ENCODE results near the gene ADGRG1.
A peak's percentile ranks its signal among the peaks of the same experiment; 100 is the strongest.

Gene ADGRG1

DNA sequence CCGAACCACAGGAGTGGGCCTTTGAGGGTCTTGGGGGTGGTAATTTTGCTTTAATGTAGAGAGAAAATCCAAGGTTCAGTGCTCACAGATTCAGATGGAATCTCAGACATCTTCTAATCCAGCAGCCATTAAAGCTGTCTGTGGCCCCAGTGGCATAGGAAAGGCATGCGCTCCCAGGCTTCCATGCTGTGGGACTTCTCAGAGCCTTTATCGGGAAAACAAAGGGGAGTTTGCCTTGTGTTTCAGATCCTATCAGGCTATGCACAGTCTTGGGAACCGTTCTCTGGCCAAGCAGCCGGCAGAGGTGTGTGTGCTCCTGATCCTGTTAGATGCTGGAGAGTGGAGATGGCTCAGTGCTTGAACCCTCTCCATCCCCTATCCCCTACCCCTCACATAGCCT is 7.8 kb downstream of the ADGRG1 start:
- DNase-seq = no peak

DNA sequence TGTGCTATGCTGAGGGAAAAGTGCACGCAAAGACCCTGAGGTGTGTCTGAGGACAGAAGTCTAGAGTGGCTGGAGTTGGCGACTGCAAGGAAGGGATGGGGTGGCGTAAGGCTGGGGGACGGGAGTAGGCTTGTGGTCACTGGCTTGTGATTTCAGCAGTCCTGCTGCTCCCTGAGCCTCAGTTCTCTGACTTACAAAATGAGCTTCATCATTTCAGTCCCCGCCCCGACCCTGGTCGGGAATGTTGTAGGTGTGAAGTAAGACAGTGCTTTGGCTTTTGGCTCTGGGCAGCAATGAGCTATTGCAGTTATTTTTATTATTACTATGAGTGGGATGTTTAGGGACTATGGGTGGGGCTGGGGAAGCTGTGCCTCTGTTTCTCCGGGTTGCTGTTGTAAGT is 8.6 kb downstream of the ADGRG1 start:
- no peak for DNase-seq

DNA sequence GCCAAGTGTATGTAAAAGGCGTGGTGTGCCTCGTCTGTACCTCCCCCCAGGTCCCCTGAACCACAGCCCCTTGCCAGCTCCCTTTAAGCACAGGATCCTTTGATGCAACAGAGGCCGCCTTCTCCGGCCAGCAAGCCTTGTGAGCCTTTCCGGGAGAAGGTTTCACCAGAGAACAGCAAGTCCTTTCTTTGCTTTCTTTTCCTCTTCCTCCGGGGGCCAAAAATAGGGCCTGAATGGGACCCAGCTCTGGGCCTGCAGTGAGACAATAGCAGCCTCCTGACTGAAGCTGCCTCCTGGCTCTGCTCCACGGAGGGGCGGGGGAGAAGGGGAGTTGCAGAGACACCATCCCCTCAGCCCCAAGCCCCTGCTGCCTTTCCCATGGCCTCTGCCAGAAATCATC is 9.0 kb downstream of the ADGRG1 start:
- peak; percentile 30 for DNase-seq

DNA sequence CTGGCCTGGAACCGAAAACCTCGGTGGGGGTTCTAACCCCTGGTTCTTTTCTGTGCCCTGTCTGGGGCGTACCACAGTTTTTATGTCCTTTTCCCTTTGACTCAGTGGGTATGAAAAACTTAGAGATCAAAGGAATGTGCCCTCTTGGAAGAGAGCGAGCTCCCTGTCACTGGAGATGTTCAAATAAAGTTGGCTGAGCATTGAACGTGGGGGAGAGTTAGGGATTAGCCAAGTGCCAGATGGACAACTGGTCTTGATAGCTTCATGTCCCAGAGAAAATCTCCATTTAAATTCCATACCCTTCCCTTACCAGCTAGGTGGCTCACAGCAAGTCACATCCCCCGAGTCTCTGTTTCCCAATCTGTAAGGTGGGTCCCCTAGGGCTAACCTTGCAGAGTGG is 9.5 kb downstream of the ADGRG1 start:
- peak; percentile 84 for DNase-seq

DNA sequence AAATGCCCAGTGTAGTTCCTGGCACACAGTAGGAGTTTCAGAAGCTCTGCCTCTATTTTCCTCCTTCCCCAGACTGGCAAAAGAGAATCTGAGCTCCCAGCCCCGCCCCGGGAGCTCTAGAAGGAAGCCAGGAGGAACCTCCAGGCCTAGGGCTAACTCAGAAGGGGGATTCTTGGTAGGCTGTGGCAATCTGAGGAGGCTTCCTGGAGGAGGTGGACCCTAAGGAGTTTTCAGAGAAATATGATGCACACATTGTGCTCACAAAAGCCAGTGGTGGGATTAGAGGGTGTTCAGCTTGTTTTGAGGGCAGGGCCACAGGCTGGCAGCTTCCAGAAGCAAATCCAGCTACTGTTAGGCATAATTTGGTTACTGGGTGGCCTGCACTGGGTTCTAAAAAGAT is 10.0 kb downstream of the ADGRG1 start:
- DNase-seq = peak; percentile 36

DNA sequence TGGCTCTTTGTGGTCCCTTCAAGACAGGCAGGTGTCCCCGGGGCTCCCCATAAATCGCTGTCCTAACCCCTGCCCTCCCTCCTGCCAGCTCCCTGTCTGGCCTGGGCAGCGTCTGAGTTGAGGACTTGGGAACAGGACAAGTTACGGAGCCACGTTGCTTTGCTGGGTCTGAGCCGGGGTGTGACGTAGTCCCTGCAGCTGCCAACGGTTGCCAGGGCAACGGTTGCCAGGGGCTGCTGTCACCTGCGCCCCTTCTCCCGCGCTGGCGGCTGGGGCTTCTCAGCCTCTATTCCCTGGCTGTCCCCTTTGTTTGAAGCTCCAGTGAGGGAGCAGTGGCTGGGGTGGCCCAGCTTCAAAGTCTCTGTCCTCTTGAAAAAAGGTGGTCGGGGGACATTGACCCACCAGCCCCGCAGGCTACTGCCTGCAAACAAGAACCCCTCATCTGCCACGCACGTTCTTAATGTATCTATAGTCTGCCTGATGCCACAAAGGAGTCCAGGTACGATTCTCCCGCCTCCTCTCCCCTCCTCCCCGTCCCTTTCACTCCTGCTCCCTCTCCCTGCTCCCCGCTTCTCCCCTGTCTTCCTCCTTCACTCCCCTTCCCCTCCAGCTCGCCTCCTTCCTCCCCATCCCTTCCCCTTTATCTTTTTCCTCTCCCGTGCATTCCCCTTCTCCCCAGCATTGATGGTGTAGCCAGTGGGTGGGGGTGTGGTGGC is 10.9 kb downstream of the ADGRG1 start:
- DNase-seq = peak; percentile 83

DNA sequence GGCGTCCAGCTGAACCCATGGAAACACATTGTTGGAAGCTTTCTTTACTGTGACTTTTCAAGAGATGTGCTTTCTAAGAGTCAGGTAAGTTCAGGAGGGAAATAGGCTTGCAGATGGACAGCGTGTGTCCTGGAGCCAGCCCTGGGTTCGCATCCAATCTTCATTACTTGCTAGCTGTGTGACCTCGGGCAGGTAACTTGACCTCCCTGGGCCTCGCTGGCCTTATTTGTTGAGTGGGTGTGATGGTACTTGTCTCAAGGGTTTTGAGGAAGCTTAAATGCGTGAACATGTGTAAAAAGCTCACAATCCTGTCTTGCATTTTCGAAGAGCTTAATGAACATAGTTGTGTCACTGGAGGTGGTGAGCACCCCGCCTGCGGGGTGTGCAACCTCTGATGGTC is 11.8 kb downstream of the ADGRG1 start:
- no peak for DNase-seq

DNA sequence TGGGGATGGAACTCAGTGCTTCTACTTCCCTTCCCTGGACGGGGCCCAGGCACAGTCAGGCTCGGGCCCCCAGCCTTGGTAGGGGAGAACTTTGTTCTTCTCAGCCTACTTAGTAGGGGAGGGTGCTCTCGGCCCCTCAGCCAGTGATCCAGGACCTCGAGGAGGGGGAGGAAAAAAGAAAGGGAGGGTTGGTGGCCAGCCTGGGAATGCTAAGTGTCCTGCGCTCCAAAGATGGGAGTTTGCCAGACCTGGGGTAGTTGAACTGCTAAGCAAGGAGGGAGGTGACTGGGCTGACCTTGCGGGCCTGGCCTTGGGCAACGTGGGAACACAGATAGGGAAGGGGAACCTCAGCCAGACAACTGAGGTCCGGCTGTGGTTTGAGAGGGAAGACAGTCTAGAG is 12.2 kb downstream of the ADGRG1 start:
- DNase-seq = no peak

DNA sequence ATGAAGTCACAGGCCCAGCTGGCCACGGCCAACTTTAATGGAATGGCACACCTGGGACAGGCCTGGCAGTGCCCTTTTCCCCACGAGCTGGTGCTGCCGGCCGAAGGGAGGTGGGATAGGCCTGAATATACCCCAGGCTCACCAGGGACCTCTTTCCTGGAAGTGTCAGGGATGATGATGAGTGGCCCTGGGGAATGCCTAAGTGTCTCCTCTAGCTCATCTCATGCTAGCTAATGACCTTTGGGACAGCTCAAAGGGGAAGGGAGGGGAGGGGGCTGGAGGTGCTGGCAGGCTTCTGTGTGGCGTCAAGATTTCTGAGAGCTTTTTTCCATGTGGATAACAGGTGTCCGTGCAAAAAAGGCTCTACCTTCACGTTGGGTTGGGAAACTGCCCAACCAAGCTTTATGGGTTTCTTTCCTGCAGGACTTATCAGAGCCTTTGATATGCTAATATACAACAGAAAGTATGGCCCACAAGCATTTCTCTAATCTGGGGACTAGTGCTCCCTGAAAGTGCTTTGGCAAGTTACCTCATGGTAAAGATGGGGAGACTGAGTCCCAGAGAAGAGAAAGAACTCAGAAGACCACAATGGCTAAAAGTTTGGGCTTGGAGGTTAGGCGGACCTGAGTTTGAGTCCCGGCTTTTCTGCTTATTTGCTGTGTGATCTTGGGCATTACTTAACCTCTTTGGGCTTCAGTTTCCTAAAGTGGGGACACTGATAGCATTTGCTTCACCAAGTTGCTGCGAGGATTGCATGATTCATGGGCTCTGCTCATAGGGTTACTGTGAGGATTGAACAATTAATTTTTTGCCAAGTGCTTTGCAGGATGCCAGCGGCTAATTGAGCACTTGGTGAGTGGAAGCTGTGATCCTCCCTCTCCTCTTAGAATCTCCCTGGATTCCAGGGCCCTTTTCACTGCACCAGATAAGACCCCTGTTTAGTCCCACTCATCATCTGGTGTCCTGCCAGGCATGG is 14.0 kb downstream of the ADGRG1 start:
- no peak for DNase-seq

DNA sequence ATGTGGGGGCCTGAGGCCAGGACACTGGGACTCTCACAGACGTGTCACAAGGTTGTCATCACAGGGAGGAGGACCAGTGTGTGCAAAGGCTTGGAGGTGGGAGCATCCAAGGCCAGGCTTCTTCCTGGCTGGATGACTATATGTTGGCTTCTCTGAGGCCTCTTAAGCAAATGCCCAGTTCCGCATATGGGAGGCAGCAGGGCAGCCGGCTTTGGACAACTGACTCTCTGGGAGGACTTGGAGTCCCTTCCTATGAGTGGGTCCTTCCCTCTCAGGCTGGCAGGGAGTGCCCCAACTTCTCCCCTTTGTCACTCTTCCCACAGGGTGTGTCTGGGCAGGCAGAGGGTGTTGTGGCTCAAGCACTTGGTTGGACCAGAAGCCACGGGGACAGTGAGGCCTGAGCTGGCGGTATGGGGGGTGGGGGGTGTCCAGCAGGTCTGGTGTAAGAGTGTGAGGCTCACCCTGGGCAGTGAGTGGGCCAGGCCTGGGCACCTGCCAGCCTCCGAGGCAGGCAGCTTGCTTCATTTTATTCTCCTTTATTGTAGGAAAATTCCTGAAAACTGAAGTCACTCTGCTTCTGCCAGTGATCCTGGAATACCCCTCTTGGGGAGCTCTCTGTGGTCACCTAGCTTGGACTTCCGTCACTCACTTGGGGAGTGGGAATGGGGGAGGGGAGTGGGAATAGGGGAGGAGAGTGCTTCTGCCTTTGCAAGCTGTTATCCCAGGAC is 14.9 kb downstream of the ADGRG1 start:
- DNase-seq = no peak

DNA sequence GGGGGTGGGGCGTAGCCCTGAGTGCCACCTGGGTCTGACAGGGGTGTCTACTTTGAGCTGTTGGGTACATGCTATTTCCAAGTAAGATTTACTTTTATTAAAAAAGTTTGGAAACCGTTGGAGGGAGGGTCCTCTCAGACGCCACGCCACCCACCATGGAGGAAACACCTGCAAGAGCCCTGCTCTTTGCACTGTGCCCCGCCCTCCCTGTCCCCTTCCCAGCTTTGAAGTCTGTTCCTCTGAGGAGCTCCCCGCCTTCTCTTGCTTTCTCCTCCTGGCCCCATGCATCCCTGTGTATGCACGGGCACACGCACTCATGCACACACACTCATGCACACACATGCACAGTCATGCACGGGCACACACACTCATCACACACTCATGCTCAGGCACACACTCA is 15.5 kb downstream of the ADGRG1 start:
- no peak for DNase-seq

DNA sequence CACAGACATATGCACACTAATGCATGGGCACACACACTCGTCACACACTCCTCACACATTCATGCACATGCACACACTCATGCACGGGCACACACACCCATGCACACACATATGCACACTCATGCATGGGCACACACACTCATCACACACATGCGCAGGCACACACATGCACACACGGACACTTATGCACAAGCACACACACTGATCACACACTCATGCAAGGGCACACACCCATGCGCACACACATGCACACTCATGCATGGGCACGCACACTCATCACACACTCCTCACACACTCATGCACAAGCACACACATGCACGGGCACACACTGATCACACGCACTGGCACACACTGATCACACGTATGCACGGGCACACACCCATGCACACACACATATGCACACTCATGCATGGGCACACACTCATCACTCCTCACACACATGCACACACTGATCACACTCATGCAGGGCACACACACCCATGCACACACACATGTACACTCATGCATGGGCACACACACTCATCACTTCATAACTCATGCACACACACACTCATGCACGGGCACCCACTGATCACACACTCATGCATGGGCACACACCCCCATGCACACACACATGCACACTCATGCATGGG is 16.1 kb downstream of the ADGRG1 start:
- DNase-seq = no peak

DNA sequence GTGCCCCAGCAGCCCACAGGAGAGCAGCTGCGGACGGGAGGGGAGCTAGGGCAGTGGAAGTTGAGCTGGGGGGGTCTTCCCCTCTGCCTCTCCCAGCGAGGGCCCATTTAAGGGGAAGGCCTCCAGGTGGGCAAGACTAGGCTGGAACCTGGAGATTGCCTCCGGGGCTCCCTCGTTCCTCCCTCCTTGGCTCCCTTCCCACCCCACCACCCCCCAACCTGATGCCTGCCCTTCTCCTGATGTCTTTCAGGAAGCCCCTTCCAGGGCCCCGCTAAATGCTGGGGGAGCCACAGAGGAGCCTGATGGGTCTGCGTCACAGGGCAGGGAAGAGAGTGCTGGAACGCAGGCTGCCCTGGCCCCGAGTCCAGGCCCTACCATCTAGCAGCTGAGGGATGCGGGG is 16.7 kb downstream of the ADGRG1 start:
- DNase-seq = no peak

DNA sequence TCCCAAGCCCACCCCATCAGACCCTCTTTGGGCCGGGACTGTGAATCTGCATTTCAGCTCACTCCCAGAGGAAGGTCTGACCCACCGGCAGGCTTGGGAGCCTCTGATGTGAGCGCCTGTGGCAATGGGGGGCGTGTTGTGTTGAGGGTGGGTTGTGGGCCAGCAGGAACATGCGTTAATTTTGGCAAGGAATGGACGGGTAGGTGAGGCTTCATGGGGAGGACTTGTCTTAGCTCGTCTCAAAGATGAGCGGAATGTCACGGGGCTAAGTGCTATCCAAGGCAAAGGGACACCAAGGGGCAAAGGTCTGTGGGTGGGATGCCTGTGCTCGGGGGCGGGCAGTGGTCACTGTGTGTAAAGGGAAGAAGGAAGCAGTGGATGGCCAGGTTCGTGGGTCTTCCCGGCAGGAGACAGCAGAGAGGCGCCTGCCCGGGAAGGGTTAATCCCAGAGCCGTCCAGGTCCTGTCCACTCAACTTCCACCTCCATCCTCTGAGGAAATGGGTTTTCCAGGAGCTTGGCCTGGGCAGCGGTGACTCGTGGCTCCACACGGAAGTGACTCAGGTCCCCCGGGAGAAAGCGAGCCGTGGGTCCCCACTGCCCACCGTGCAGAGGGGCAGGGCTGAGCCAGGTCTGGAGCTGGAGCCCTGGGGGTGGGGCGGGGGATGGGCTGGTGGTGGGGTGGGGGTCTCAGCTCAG is 17.4 kb downstream of the ADGRG1 start:
- no peak for DNase-seq

DNA sequence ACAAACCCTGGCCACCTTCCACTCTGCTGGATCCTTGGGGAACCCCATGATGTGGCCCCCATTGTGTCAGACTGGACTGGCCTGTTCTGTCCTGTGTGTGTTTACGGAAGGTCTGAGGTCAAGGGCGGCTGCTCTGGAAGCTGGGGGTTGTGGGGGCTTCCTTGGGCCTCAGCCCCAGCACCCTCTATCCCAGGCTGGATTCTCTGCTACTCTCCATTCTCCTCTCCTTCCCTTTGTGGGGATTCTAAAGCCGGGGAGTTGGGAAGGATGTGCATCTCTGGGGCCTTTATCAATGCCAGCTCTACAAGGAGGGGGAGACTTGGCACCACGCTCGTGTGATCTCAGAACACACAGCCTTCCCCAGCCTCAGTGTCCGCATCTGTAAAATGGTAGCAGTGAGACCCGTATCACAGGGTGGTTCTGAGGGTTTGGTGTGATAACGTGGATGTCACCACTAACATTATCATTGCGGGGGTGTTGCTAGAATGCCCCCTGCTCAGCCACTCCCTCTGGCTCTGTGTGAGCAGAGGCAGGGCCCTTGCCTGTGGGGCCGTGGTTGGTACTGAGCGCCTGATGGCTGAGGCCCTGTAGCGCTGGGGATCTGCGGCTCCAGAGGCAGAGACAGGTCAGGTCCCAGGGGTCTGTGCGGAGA is 18.1 kb downstream of the ADGRG1 start:
- DNase-seq = no peak

DNA sequence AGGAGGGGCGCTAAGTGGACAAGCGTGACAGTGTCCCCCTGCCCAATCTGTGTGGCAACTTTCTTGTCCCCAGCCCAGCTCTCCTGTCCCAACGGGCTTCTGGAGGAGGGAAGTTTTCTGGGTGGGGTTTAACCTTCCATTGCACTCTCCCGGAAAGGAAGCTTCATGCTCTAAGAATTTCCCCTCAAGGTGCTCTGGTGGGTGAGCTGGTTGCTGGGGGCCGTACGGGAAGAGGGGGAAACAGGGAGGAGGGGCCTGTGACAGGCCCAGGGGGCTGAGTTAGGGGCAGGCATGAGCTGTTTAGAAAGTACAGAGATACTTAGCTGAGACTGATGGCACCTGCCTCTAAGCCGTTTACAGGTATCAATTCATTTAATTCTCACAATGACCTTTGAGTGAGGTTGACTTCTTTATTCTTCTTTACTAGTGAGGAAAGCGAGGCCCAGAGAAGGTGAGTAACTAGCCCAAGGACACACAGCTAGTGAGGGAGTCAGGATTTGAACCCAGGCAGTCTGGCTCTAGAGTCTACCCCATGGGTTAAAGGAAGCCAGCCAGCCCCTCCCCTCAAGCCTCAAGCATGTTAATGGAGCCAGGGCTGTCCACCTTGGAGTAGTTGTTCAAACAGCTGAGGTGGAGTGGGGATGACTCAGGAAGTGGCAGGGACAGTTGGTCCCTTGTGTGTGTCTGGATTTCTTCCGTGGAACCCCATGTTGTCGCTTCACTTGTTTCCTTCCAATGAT is 18.9 kb downstream of the ADGRG1 start:
- no peak for DNase-seq

DNA sequence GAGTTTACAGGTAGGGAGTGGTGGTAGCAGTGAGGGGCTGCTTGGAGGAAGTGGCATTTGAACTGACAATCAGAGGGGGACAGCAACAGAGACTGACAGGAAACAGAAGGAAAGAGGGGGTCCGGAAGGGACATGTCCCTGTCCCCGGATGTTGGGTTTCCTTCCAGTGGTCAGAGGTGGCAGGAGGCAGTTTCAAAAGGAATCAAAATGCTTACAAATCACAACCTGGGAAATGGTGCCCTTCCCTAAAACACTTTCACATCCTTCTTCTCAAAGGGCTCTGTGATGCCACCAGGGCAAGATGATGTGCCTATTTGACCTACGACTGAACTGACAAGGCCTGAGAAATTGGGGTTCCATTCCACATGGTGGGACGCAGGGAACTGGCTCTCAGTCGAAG is 19.7 kb downstream of the ADGRG1 start:
- no peak for DNase-seq

DNA sequence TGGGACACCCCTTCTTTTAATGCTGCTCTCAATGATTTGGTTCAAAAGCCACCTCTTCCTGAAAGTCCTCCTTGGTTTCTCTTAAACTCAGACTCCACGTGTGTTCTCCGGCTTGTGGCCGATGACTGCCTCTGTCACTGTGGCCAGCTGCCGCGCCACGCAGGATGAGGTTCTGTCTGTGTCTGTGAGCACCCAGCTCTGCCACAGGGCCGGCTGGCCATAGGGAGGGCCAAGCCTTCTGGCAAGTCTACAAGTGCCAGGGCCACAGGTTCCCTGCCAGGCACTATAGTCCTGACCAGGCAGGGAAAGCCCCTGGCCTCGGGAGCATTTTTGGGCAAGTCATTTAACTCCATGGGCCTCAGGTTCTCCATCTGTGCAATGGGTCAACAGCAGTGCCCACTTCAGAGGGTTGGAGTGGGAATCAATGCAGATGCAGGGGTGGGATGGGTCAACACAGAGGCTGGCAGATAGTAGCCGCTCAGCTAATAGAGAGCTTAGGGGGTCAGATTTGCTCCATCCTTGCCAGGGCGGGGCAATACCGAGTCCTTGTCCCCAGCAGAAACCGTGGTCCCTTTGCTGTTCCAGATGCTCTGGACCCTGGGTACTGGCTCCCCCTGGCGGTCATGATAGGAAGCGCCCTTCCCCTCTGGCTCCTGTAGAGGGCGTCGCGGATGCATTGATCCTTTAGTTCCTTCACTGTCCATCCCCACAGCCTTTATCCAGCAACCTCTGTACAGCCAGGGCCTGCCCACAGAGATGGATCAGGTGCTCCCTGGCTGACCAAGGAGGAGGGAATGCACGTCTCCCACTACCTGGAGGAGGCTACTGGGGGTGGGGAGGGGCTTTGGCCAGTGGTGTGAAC is 20.4 kb downstream of the ADGRG1 start:
- peak; percentile 86 for DNase-seq

DNA sequence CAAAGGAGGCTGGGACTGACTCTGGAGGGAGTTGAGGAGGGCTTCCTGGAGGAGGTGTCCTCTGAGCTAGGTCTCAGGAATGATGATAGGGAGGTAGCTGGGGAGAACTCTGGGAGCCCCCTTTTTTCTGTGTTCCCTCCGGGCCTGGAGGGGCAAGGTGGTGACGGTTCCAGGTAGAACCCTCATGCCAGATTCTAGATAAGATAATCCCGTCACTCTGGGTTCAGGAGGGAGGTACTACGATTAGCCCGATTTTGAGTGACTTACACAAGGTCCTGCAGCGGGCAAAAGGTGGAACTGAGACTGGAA is 21.0 kb downstream of the ADGRG1 start:
- no peak for DNase-seq

DNA sequence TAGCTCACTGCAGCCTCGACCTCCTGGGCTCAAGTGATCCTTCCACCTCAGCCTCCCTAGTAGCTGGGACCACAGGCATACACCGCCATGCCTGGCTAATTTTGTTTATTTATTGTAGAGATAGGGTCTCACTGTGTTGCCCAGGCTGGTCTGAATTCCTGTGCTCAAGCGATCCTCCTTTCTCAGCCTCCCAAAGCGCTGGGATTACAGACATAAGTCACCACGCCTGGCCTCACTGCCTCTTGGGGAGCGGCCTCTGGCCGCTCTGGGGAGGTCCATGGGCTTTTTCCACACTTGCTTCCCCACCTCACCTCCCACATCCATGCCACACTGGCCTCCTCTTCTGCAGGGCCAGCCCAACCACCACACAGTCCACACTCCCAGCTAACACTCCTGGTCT is 21.4 kb downstream of the ADGRG1 start:
- DNase-seq = no peak

Data from NCI-H82 (cell line).